DND-41 (cell line): ENCODE measurements around the gene CDC42BPG.

Experiments
- CTCF ChIP-seq: IDR thresholded peaks from 2 replicates; pipeline ENCODE4 v1.5.1; 2012; ENCODE audit warnings: borderline replicate concordance, low read length, moderate library complexity, mild to moderate bottlenecking; ENCODE audit not compliant: poor library complexity, severe bottlenecking; ENCODE audit errors: extremely low read depth
- EZH2 ChIP-seq: IDR thresholded peaks from 3 replicates; pipeline ENCODE4 v1.6.1; 2012; ENCODE audit warnings: borderline replicate concordance, low read depth, mild to moderate bottlenecking, moderate library complexity, low read length, inconsistent platforms; ENCODE audit not compliant: severe bottlenecking

- no peak for TF ChIP-seq CTCF
- no peak for TF ChIP-seq EZH2
Observed at GRCh38 chr11:64831411-64831891, 13.0 kb downstream of the CDC42BPG start.
